ENCODE results near the gene CASZ1. TPM values are rescaled to one million over a fixed set of nuclear protein-coding genes. Genes with fewer than 3 reads are reported as not detected.
A peak's percentile ranks its signal among the peaks of the same experiment; 100 is the strongest.

CASZ1 gene
- total RNA-seq, 1 experiment from 2014 or later, result 11.7 TPM

DNA sequence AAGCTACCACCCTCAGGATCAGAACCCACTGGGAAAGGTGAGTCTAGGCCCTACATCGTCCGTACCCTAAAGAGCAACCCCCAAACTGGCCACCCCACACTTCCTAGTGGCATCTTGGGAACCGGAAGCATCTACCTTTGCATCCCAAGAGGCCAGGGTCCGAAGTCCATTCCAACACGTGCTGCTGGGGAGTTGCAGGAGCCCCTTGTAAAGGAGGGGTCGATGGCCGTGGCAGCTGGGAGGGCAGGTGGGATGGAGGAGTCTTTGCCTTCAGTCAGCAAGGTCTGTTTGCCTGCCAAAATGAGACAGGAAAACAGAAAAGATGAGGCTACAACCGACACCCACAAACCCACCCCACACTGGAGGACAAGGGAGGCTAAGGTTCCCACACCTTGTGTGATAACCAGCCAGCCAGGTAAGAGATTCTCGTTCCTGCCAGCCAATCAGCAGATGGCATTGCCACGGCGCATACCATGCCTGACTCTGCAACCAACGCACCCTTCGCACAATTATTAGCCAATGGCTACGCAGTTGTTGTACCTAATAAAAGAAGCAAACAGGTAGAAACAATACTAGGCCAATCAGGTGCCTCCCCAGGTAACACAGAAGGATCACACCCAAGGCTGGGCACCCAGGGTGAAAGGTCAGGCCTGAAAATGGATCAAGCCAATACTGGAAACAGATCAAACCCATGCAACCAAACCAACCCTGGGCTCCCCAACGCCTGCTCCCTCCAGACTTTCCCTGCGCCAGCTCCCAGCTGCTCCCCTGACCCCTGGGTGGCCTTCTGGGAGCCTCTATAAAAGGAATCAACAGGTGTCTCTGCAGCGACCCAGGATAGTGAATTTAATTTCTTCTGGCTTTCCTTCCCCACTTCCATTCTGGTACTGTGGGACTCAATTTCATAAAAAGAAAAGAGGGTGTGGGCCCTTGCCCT lies 35.6 kb downstream of the CASZ1 start (continued):
- TF ChIP-seq, protein P1, sequence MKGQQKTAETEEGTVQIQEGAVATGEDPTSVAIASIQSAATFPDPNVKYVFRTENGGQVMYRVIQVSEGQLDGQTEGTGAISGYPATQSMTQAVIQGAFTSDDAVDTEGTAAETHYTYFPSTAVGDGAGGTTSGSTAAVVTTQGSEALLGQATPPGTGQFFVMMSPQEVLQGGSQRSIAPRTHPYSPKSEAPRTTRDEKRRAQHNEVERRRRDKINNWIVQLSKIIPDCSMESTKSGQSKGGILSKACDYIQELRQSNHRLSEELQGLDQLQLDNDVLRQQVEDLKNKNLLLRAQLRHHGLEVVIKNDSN (CRISPR knock-in tag; IDR thresholded peaks at IDR 0.05), result no peak

DNA sequence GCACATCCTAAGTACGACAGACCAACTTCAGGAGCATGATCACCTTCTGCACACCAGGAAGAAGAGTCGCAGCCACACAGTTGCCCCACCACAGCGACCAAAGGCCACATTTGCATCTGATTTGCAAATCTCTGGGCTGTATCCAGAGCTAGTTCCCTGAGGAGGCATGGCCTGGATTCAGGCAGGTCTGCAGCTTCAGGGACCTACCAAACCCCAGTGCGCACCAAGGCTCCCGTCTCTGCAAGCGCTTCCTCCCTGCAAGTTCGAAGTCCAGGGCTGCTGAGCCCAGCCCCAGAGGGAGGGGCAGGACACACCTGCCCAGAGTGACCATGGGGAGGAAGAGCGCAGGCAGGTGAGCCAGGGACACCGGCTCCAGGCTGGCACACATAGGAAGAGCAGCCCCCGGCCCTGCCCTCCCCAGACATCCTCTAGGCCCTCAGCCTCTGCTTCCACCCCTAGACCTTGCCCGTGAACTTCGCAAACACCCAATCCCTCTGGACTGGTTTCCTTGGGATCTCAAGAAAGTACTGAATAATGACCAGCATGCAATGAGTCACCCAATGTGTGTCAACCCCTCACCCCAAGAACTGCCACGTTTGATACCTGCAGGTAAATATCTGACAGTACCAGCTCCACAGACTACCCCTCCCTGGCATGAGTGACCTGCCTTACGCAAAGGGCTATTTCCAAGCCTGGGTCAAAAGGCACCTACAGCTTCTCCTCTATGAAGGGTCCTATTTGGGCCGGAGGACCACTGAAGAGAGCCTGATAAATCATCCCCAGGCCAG lies 36.8 kb downstream of the CASZ1 start:
- CTCF ChIA-PET, result no interaction called here
- TF ChIP-seq OVOL2 (CRISPR knock-in tag; IDR thresholded peaks at IDR 0.05; ENCODE audit: borderline replicate concordance), result no peak
- TF ChIP-seq, protein P2, sequence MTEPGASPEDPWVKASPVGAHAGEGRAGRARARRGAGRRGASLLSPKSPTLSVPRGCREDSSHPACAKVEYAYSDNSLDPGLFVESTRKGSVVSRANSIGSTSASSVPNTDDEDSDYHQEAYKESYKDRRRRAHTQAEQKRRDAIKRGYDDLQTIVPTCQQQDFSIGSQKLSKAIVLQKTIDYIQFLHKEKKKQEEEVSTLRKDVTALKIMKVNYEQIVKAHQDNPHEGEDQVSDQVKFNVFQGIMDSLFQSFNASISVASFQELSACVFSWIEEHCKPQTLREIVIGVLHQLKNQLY (CRISPR knock-in tag; IDR thresholded peaks at IDR 0.05), result no peak
- no peak for TF ChIP-seq ZNF416 (CRISPR knock-in tag; IDR thresholded peaks at IDR 0.05)
- DNase-seq (ENCODE audit: low spot score) (no peak), ATAC-seq (no peak)
- POLR2A ChIA-PET, result interaction anchor here (1.0 kb wide), 1 partner anchor 48 kb away, joined by 3 read pairs; no protein-coding TSS in a partner anchor
- peaks cover 18% of the 10 kb centered on the region for H3K4me1 Mint-ChIP-seq
- H3K27ac Mint-ChIP-seq, result no peak overlapping the region
- H3K4me3 Mint-ChIP-seq, result no peak overlapping the region
- no peaks in the 10 kb centered on the region for H3K9me3 Mint-ChIP-seq
- H3K36me3 Mint-ChIP-seq, result no peaks in the 10 kb centered on the region
- no peaks in the 10 kb centered on the region for H3K27me3 Mint-ChIP-seq (ENCODE audit: low read depth)

DNA sequence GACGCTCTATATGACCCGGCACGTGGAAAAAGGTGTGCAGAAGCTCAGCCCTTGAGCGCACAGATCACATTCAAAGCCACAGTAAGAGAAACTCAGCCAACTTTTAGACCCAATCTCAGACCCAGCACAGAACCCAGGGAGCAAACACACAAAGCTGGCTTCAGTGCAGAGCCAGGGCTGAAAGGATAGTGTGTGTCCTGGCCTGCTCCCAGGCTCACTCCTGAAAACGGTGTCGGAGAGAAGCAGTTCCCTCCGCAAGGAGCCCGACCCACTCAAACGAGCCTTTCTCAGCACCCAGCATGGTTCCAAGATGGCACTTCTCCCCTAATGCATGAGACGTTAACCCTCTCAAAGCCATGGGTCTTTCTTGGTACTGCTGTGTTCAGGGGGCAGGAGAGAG lies 39.6 kb downstream of the CASZ1 start:
- Mint-ChIP-seq H3K36me3 (no peaks in the 10 kb centered on the region), H3K27ac (peak overlapping the region; percentile 21; the same call in 1 of the 2 replicates), H3K4me3 (no peak overlapping the region), H3K27me3 (ENCODE audit: low read depth) (no peaks in the 10 kb centered on the region), H3K9me3 (no peaks in the 10 kb centered on the region), H3K4me1 (peaks cover 23% of the 10 kb centered on the region)
- TF ChIP-seq EMX1 (CRISPR knock-in tag; IDR thresholded peaks at IDR 0.05), result no peak
- TF ChIP-seq, protein P3, sequence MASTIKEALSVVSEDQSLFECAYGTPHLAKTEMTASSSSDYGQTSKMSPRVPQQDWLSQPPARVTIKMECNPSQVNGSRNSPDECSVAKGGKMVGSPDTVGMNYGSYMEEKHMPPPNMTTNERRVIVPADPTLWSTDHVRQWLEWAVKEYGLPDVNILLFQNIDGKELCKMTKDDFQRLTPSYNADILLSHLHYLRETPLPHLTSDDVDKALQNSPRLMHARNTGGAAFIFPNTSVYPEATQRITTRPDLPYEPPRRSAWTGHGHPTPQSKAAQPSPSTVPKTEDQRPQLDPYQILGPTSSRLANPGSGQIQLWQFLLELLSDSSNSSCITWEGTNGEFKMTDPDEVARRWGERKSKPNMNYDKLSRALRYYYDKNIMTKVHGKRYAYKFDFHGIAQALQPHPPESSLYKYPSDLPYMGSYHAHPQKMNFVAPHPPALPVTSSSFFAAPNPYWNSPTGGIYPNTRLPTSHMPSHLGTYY (CRISPR knock-in tag; IDR thresholded peaks at IDR 0.05), result no peak
- TF ChIP-seq, protein P4, sequence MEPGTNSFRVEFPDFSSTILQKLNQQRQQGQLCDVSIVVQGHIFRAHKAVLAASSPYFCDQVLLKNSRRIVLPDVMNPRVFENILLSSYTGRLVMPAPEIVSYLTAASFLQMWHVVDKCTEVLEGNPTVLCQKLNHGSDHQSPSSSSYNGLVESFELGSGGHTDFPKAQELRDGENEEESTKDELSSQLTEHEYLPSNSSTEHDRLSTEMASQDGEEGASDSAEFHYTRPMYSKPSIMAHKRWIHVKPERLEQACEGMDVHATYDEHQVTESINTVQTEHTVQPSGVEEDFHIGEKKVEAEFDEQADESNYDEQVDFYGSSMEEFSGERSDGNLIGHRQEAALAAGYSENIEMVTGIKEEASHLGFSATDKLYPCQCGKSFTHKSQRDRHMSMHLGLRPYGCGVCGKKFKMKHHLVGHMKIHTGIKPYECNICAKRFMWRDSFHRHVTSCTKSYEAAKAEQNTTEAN (CRISPR knock-in tag; IDR thresholded peaks at IDR 0.05), result no peak
- no peak for TF ChIP-seq NR2C2 (CRISPR knock-in tag; IDR thresholded peaks at IDR 0.05)
- no peak for TF ChIP-seq ATF1 (CRISPR knock-in tag; IDR thresholded peaks at IDR 0.05)
- ATAC-seq, result no peak
- POLR2A ChIA-PET, result no interaction called here
- no peak for DNase-seq (ENCODE audit: low spot score)
- CTCF ChIA-PET, result interaction anchor here (1.6 kb wide), 1 partner anchor 105 kb away, joined by 3 read pairs; no protein-coding TSS in a partner anchor

DNA sequence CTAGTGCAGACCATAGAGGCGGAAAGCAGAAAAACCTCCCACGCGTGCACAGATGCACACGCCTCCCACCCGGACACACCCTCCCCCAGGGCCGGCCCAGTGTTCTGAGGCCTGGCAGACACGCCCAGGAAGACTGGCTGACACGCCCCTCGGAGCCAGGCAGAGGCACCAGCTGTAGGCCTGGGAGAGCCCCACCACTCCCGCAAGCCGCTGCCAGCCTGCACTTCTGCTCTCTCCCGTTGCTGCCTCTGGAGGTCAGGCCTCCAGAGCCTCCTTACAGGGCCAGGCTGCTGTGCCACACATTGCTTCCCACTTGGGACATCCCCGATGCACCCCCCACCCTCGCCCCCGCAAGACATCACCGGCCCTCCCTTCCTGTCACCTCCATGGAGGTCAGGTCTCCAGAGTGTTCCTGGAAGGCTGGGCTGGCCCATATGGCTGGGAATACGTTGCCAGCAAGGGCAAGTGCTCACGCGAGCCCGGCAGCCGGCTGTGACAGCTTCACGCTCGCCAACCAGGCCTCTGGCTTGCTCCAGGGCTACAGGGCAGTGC lies 40.4 kb downstream of the CASZ1 start:
- ChIA-PET POLR2A (no interaction called here), CTCF (interaction anchor here (1.6 kb wide), 1 partner anchor 105 kb away, joined by 3 read pairs; no protein-coding TSS in a partner anchor)
- TF ChIP-seq, protein P5, sequence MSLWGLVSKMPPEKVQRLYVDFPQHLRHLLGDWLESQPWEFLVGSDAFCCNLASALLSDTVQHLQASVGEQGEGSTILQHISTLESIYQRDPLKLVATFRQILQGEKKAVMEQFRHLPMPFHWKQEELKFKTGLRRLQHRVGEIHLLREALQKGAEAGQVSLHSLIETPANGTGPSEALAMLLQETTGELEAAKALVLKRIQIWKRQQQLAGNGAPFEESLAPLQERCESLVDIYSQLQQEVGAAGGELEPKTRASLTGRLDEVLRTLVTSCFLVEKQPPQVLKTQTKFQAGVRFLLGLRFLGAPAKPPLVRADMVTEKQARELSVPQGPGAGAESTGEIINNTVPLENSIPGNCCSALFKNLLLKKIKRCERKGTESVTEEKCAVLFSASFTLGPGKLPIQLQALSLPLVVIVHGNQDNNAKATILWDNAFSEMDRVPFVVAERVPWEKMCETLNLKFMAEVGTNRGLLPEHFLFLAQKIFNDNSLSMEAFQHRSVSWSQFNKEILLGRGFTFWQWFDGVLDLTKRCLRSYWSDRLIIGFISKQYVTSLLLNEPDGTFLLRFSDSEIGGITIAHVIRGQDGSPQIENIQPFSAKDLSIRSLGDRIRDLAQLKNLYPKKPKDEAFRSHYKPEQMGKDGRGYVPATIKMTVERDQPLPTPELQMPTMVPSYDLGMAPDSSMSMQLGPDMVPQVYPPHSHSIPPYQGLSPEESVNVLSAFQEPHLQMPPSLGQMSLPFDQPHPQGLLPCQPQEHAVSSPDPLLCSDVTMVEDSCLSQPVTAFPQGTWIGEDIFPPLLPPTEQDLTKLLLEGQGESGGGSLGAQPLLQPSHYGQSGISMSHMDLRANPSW (CRISPR knock-in tag; conservative IDR thresholded peaks at IDR 0.05; ENCODE audit: low read depth), result no peak
- no peak for TF ChIP-seq EMX1 (CRISPR knock-in tag; IDR thresholded peaks at IDR 0.05)
- TF ChIP-seq, protein P6, sequence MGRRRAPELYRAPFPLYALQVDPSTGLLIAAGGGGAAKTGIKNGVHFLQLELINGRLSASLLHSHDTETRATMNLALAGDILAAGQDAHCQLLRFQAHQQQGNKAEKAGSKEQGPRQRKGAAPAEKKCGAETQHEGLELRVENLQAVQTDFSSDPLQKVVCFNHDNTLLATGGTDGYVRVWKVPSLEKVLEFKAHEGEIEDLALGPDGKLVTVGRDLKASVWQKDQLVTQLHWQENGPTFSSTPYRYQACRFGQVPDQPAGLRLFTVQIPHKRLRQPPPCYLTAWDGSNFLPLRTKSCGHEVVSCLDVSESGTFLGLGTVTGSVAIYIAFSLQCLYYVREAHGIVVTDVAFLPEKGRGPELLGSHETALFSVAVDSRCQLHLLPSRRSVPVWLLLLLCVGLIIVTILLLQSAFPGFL (CRISPR knock-in tag; IDR thresholded peaks at IDR 0.05; ENCODE audit: borderline replicate concordance), result no peak
- TF ChIP-seq, protein P7, sequence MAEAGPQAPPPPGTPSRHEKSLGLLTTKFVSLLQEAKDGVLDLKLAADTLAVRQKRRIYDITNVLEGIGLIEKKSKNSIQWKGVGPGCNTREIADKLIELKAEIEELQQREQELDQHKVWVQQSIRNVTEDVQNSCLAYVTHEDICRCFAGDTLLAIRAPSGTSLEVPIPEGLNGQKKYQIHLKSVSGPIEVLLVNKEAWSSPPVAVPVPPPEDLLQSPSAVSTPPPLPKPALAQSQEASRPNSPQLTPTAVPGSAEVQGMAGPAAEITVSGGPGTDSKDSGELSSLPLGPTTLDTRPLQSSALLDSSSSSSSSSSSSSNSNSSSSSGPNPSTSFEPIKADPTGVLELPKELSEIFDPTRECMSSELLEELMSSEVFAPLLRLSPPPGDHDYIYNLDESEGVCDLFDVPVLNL (CRISPR knock-in tag; IDR thresholded peaks at IDR 0.05; ENCODE audit: borderline replicate concordance, low read depth), result no peak
- TF ChIP-seq, protein P8, sequence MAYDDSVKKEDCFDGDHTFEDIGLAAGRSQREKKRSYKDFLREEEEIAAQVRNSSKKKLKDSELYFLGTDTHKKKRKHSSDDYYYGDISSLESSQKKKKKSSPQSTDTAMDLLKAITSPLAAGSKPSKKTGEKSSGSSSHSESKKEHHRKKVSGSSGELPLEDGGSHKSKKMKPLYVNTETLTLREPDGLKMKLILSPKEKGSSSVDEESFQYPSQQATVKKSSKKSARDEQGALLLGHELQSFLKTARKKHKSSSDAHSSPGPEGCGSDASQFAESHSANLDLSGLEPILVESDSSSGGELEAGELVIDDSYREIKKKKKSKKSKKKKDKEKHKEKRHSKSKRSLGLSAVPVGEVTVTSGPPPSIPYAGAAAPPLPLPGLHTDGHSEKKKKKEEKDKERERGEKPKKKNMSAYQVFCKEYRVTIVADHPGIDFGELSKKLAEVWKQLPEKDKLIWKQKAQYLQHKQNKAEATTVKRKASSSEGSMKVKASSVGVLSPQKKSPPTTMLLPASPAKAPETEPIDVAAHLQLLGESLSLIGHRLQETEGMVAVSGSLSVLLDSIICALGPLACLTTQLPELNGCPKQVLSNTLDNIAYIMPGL (CRISPR knock-in tag; IDR thresholded peaks at IDR 0.05), result no peak
- no peak for TF ChIP-seq HMGA2 (CRISPR knock-in tag; IDR thresholded peaks at IDR 0.05)

More for the DNA sequence above, 40.4 kb downstream of the CASZ1 start:
- Mint-ChIP-seq H3K27ac (no peak overlapping the region), H3K4me3 (no peak overlapping the region), H3K36me3 (no peaks in the 10 kb centered on the region), H3K9me3 (no peaks in the 10 kb centered on the region), H3K4me1 (peaks cover 23% of the 10 kb centered on the region), H3K27me3 (ENCODE audit: low read depth) (no peaks in the 10 kb centered on the region)
- ATAC-seq (peak; percentile 48), DNase-seq (ENCODE audit: low spot score) (no peak)

Data from WTC11 (cell line).